Stimulated activated naive CD4-positive, alpha-beta T cell treated with Interleukin-2 at 50 U/mL for 16 hours (primary cell): ENCODE results near the gene STXBP1.
A peak's percentile ranks its signal among the peaks of the same experiment; 100 is the strongest.

Experiments
- DNase-seq: peaks from one replicate; lab custom pipeline; 2025; lab: John Stamatoyannopoulos, UW

The STXBP1 gene

DNA sequence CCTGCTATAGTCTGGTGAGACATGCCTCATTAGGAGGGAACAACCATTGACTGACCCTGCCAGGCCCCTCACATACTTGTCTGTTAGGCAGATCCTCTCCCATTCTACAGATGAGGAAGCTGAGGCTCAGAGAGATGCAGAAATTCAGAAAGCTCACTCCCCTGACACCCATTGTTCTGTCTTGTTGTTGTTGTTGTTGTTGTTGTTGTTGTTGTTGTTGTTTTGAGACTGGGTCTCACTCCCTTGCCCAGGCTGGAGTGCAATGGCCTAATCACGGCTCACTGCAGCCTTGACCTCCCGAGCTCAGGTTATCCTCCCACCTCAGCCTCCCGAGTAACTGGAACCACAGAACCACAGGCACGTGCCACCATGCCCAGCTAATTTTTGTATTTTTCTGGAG lies 81.6 kb downstream of the STXBP1 start:
- DNase-seq, result no peak

DNA sequence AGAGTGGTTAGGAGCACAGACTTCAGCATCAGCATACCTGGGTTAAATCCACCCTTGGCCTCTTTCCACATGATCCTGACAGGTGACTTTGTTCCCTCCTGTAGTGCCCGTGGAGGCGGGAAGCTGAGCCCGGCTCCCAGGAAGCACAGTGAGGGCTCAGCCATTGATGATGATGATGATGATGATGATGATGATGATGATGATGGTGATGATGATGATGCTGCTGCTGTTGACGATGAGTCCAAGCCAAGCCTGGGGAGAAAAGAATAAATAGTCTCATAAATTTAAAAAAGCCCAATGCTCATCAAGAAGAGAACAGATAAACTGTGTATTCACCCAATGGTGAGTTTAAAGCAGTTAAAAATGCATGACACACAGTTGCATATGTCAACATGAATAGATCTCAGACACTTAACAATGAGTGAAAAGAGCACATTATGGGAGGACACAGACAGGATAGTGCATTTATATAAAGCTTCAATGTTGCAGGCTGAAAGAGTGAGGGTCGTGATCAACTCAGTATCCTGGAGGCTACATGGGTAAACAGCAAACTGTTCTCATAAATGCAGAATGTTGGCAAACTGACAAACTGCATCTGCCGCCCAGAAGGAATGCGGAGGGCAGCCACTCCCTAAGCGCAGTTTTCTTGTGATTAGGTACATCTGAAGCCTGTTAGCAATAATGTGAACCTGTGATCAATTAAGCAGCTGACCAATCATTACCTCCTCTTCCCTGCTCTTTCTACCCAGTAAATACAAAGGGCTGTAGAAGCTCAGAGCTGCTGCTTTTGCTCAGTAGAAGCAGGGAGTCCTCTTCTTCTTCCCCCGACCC lies 83.0 kb downstream of the STXBP1 start:
- no peak for DNase-seq

DNA sequence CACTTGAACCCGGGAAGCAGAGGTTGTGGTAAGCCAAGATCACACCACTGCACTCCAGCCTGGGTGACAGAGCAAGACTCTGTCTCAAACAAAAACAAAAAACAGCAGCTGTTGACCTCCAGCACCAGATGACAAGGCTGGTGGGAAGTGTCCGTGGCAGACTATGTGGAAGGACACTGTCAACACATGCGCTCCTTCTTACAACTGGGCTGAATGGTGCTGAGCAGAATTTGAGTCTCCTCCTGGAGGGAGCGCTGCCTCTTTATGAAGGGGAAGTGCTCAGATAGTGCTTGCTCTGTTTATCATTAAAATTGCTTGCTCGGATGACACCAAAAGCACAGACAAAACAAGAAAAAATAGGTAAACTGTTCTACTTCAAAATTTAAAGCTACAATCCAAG lies 85.5 kb downstream of the STXBP1 start:
- no peak for DNase-seq

DNA sequence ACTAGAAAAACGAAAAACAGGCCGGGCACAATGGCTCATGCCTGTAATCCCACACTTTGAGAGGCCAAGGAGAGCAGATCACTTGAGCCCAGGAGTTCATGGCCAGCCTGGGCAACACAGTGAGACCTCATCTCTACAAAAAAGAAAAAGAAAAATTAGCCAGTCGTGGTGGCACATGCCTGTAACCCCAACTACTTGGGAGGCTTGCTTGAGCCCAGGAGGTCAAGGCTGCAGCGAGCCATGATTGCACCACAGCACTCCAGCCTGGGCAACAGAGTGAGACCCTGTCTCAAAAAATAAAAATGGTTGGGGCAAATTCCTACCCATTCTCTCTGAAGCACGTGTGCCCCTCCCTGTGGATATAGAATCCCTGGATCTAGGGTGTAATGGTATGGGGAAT lies 86.3 kb downstream of the STXBP1 start:
- no peak for DNase-seq

DNA sequence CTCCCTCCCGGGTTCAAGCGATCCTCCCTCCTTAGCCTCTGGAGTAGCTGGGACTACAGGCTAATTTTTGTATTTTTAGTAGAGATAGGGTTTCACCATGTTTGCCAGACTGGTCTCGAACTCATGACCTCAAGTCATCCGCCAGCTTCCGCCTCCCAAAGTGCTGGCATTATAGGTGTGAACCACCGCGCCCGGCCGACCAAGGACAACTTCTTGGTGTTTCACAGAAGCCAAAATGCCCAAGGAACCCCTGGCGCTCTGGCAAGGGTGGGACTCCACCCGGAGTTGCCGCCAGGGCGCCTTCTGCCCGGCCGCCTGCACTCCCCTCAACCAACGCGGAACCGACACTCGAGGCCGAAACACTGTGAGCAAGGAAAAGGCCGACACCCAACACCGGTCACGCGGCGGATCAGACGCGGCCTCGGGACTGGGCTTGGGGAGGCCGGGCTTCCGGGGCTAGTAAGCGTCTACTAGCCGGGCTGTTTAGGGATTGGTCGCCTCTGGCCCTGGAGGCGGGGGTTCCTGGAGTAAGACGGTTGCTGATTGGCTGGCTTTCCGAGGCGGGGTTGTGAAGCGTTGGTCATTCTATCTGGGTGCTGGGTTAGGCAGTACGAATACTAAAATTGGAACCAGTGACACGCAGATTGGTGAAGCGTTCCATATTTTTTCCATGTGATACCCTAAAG lies 87.1 kb downstream of the STXBP1 start:
- DNase-seq, result peak; percentile 87

DNA sequence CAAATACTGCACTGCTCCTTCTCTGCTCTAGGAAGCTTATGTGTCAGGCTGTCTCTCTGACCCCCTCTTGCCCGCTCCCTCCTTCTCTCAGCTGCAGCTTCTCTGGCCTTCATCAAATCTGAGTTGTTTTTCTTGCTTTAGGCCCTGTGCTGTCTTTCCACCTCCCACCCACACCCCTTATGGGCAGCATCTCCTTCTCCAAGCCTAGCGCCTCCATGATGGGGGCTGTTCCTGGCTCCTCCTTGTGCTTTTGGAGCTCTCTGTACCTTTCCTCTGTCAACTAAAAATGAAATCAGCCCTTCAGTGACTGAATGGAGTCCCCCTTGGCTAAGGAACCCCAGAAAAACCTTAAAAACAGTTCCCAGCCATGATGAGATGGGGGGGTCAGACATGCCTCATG lies 88.1 kb downstream of the STXBP1 start:
- no peak for DNase-seq

DNA sequence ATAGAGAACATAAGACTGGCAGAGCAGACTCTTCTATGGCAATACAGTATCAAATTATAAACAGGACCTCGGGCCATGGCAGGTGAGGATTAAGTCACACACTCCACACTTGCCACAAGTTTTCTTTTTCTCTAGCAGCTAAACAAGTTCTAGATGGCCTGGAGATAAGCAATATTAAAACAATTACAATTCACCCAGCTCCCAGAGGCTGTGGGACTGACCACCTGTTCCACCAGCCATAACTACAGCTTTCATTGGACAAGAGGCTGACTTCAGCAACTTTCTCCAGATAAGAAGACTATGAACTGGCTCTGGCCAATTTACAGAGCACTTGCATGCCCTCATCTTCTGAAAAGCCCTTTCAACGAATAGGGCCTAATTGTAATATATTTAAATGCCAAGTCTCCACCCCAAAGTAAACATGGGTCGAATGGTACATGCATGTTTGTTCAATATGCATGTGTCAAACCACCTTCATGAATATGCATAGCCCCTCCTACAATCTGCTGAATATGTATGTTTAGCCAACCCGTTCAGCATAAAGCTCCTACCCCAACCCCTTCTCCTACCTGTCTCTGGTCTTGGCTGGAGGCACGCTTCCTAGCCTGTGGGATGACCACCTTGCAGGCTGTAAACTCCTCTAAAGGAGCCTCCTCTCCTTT lies 88.6 kb downstream of the STXBP1 start:
- no peak for DNase-seq

DNA sequence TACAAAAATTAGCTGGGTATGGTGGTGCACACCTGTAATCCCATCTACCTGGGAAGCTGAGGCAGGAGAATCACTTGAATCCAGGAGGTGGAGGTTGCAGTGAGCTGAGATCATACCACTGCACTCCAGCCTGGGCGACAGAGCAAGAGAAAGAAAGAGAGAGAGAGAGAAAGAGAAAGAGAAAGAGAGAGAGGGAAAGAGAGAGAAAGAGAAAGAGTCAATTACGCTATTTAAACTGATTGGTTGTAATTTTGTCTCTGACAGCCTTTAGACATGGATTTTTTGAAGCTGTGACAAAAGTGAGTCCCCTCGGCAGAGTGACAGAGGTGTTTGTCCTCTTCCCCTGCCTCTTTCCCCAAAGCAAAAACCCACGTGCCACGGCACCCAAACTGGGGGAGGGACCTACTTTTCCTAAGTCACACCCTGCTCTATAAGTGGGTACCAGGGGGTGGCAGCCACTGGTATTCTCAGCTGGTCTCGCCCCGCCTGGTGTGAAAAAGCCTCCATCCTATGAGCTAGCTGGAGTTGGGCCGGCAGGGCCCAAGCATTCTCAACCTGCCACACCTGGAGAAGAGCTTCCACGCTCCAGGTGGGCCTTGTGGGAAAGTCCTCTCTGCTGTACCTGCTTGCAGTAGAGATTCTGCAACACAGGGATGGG lies 91.3 kb downstream of the STXBP1 start:
- no peak for DNase-seq

DNA sequence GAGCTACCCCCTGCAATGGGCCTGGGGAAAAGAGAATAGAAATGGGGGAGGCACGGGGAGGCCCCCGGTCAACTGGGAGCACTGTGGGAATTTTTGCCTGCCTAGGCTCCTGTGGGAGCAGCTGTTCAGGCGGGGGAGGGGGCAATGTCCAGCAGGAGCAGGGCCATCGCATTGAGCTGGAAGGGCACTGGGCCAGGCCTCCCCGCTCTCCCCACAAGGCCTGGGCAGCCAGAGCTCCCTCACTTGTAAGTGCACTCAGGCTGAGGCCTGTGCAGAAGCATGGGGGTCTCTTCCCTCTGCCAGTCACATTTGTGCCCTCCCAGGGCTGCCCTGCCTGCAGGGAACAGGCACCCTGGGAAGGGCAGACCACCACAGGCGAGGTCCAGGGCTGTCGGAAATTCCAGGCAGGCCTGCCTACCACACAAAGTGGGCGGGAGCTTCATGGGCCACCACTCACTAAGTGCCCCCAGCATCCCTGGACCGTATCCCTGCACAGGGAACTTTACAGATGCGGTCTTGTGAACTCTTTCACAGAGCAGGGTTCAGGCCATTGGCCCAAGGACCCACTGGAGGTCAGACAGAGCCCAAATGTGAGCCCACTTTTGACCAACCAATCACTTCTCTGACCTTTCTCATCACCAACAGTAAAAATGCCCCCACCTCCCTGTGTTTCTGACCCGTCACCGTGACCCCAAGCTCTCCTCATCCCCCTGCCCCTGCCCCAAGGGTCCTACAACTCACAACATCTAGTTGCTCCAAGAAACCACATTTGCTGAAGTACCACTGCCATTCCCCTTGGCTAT lies 93.7 kb downstream of the STXBP1 start:
- no peak for DNase-seq

DNA sequence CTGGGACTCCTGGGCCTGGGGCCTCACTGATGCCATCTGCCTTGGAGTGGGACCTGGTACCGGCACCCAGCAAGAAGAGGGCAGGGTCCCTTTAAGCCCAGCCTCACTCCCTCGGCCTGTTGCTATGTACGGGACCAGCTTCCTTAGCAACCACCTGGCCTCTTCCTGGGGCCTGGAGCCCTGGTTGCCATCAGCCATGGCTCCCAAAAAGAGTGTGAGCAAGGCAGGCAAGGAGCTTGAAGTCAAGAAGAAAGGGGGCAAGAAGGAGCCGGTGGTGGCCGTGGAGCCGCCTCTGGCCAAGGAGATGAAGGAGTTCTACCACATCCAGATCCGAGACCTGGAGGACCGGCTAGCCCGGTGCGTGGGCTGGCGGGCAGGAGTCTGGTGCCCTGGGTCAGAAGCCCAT lies 94.8 kb downstream of the STXBP1 start, which contains the start of gene CFAP157:
Gene CFAP157 (plus strand): TSS at position 153 of the 406 bp plus-strand sequence. CDS start 44 bp downstream, at position 197.
- DNase-seq, result no peak

DNA sequence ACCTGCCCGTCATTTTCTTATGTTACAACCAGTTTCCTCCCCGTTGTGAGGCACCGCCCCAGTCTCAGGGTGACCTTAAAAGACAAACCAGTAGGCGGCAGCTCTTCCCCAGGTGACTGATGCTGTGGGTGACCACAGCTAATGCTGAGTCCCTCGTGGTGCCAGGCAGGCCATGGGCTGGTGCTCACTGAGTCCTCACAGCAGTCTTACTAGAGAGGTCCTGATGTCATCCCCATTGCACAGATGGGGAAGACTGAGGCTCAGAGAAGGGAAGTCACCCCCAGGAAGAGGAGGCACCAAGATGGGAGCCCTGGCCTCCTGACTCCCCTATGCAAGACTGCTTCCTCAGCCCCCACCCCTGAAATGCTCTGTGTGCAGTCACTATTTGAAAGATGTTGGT lies 95.7 kb downstream of the STXBP1 start:
- DNase-seq, result peak; percentile 22

DNA sequence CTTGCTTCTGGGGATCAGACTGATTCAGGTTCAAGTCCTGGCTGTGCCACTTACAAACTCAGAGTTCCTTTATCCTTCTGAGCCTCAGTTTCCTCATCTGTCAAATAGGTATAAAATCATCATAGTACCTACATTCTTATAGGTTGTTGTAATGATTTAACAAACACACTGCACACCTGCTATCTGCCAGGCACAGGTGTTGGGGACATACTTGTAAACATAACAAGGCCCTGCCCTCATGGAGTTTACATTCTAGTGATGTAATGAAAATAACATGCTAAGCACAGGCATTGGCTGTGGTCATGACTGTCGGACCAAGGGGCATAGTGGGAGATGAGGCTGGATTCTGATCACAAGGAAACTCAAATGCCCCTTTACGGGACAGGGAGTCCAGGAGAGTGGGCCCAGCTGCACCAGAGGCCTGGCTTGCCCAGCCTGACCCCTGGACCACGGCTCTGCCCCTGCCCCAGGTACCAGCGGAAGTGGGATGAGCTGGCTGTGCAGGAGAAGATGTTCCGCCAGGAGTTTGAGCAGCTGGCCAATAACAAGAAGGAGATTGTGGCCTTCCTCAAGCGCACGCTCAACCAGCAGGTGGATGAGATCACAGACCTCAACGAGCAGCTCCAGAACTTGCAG lies 97.0 kb downstream of the STXBP1 start:
- no peak for DNase-seq

DNA sequence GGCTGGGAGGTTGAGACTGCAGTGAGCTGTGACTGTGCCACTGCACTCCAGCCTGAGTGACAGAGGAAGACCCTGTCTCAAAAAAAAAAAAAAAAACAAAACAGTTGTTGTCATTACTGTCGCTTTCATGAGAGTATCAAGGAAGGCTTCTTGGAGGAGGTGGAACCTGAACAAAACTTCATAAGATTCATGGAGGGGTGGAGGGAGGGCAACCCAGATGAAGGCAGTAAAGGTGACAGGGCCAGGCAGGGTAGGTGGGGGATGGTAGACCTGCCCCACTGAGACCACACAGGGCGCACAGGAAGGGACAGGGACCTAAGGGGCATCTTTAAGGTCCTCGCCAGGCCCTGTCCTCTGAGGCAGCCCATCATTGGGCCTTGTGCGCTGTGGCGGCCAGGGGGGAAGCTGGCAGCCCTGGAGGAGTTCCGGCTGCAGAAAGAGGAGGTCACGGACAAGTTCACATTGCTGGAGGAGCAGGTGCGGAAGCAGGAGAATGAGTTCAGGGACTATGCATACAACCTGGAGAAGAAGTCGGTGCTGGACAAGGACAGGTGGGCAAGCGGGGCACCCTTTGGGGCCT lies 98.2 kb downstream of the STXBP1 start:
- DNase-seq, result no peak

DNA sequence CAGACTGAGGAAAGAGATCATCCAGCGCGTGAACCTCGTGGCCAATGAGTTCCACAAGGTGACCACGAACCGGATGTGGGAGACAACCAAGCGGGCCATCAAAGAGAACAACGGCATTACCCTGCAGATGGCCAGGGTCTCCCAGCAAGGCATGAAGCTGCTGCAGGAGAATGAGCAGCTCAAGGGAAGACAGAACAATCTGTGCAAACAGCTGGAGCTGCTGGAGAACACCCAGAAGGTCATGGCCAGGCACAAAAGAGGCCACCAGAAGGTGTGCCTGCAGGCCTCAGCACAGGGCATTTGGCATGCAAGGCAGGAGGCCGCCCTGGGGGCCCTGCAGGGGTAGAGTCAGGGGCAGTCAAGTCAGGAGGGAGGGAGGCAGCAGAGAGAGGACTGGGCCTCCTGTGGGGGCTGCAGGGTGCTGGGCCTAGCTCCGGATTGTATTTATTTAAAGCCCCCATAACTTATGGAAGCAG lies 99.2 kb downstream of the STXBP1 start:
- DNase-seq, result no peak

DNA sequence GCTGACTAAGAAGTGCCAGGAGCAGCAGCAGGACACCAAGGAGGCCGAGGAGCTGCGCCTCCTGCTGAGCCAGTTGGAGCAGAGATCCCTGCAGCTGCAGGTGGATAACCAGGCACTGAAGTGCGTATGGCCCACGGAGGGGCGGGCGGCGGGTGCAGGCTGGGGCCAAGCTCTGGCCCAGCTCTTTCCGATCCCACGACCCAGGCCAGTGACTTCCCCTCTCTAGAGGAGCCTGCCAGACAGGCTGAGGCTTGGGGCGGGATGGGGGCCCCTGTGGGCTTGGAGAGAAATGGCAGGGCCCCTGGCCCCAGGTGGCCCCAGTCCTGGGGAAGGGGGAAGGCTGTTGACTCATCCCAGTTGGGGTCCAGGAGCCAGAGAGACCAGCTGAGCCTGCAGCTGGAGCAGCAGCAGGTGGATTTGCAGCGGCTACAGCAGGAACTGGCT lies 99.8 kb downstream of the STXBP1 start:
- no peak for DNase-seq

DNA sequence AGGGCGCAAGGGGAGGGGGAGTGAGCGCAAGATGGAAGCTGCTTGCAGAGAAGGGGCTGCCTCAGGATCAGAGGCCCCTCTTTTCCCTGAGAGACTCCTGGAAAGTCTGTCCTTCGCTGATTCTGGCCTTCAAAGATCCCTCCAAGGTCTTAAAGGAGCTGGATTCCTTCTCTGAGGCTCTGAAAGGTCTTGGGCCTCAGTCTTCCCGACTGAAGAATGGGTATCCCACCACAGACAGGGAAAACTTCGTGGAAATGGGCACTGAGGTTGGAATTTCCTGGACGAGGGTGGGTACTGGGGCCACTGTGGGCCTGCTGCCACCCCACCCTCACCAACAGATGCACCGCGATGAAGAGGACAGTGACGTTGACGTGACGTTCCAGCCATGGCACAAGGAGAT lies 100.3 kb downstream of the STXBP1 start:
- no peak for DNase-seq

DNA sequence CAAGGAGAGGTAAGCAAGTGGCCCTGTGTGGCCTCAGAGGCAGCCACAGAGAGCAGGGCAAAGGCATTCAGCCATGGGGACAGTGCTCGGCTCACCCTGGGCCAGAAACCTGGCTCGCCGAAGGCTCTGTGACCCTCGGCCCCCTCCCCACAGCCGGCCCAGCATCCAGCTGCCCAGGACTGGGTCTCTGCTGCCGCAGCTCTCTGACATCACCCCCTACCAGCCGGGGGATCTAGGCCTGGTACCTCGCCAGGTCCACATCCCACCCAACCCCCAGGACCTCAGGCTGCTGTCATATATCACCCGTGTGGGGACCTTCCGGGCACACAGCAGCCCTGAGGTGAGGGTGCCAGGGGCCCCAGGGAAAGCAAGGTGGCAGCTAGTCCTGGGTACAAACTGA lies 100.8 kb downstream of the STXBP1 start:
- no peak for DNase-seq

DNA sequence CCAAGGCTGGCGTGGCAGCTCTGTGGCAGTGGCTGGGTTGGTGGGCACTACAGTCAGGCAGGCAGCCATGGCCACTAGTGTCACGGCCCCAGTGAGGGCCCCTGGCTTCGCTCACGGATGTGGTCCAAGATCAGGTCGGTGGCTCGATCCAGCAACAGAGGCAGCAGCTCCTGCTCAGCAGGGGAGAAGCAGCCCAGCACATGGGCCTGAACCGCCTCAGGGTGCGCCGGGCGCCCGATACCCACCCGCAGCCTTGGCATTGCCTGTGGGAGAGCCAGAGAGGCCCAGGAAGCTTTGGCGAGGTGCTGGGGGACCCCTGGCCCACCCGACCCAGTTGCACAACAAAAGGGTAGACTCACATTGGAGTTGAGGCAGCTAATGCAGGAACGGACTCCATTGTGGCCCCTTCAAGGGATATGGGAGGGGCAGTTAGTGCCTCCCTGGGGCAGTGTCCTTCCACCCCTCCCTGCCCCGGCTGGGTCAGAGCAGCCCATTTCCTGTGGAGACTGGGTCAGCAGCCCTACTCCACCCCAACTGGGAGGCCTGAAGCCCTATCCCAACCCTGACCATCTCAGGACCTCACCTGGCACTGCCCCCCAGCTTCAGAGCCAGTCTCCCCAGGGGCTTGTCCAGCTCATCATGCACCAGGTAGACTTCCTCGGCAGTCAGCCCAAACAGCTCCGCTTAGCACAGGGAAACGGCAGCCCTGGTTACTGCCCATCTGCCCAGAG lies 102.1 kb downstream of the STXBP1 start:
- no peak for DNase-seq

DNA sequence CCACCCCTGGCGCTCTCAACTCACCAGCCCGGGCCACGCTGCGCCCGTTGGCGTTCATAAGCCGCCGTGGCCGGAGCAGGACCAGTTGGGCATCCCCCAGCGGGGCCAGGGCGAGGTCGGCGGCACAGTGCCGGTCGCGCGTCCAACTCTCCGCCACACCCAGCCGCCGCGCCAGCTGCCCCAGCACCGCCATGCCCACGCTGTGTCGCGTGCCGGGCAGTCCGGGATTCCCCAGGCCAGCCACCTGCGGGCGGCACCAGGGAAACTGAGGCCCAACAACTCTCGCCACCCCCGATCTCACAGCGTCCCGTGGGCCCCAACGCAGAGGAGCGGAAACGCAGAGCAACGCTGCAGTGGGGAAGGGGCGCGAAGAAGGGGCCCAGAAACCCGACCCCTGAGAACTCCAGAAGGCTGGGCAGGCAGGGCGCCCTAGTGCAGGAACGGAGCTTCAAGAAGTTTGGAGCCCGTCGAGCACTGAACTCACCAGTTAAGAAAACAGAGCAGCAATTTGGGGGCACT lies 102.9 kb downstream of the STXBP1 start:
- DNase-seq, result no peak
